IPS-20b (cell line): ENCODE data around the gene SORCS3.

Source experiments
- H3K27ac ChIP-seq: one replicate; pipeline ENCODE4 v1.5.1; 2013; ENCODE audit warnings: low read length
- H3K27me3 ChIP-seq: 2 replicates; pipeline ENCODE4 v1.6.1; 2013; ENCODE audit warnings: mild to moderate bottlenecking, low read length, inconsistent platforms; ENCODE audit not compliant: insufficient read depth
- H3K36me3 ChIP-seq: 2 replicates; pipeline ENCODE4 v1.6.1; 2013; ENCODE audit warnings: low read depth, mild to moderate bottlenecking, inconsistent platforms, low read length, moderate library complexity; ENCODE audit not compliant: insufficient read depth
- H3K4me1 ChIP-seq: 2 replicates; pipeline ENCODE4 v1.6.1; 2013; ENCODE audit warnings: mild to moderate bottlenecking, control low read depth, inconsistent platforms, low read length, moderate library complexity; ENCODE audit not compliant: insufficient read depth
- H3K4me3 ChIP-seq: 2 replicates; pipeline ENCODE4 v1.5.1; 2013; ENCODE audit warnings: mild to moderate bottlenecking, low read length, inconsistent platforms
- H3K9ac ChIP-seq: 2 replicates; pipeline ENCODE4 v1.6.1; 2013; ENCODE audit warnings: low read depth, mild to moderate bottlenecking, inconsistent platforms, low read length, moderate library complexity
- H3K9me3 ChIP-seq: 2 replicates; pipeline ENCODE4 v1.6.1; 2013; ENCODE audit warnings: mild to moderate bottlenecking, low read depth, low read length, inconsistent platforms; ENCODE audit not compliant: insufficient read depth

The SORCS3 gene

GRCh38 chr10:104780946-104781595, 140.0 kb downstream of the SORCS3 start:
- Histone ChIP-seq H3K9ac (no peak overlapping the region), H3K4me1 (no peaks in the 10 kb centered on the region), H3K4me3 (no peak overlapping the region), H3K27me3 (no peaks in the 10 kb centered on the region), H3K36me3 (no peaks in the 10 kb centered on the region), H3K9me3 (no peaks in the 10 kb centered on the region), H3K27ac (no peak overlapping the region)

- Histone ChIP-seq H3K9me3 (no peaks in the 10 kb centered on the region), H3K4me3 (no peak overlapping the region), H3K27ac (no peak overlapping the region), H3K9ac (no peak overlapping the region), H3K4me1 (no peaks in the 10 kb centered on the region), H3K36me3 (no peaks in the 10 kb centered on the region), H3K27me3 (no peaks in the 10 kb centered on the region)
Measured at GRCh38 chr10:104784452-104784851, 143.4 kb downstream of the SORCS3 start.

DNA sequence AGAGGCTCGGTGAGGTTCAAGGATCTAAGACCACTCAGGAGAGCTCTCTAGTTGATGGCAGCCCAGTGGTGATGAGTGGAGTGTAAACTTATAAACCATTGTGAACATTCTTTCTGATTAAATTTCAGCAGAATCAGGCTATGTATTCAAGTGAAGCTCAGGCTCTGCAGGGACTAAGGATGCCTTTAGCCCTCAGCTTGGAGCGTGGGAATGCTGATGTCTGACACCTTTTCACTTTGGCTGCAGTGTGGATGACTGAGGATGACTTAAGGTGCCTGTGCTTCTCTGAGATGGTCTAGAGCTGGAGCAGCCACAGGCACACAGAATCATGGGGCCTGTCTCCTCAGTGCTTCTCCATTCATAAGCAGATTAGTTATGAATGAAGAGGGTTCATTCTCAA, 150.4 kb downstream of the SORCS3 start:
- Histone ChIP-seq H3K4me3 (no peak overlapping the region), H3K4me1 (no peaks in the 10 kb centered on the region), H3K9me3 (no peaks in the 10 kb centered on the region), H3K9ac (no peak overlapping the region), H3K27me3 (no peaks in the 10 kb centered on the region), H3K36me3 (no peaks in the 10 kb centered on the region), H3K27ac (no peak overlapping the region)

- no peaks in the 10 kb centered on the region for H3K9me3 ChIP-seq
- no peaks in the 10 kb centered on the region for H3K27me3 ChIP-seq
- no peak overlapping the region for H3K9ac ChIP-seq
- H3K4me3 ChIP-seq = no peak overlapping the region
- no peaks in the 10 kb centered on the region for H3K36me3 ChIP-seq
- H3K4me1 ChIP-seq = no peaks in the 10 kb centered on the region
- no peak overlapping the region for H3K27ac ChIP-seq
Measured at GRCh38 chr10:104795411-104795810, 154.3 kb downstream of the SORCS3 start.

DNA sequence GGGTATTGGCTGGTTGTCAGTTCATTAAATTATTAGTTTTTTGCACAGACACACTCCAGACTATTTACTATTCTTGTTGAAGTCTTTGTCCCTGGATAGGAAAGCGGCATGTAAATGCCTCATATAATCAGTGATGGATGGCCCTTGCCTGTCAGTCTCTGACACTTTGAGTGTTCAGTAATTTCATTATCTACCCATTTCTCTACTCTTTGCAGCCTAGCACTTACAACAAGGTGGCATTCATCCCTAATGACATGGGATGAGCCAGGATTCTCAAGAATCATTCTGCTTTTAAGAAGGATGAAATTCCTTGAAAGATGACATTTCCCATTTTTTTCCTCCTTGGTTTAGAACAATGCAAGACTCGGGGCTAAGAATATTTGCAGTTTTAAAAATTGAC, 155.7 kb downstream of the SORCS3 start:
- Histone ChIP-seq H3K27me3 (no peaks in the 10 kb centered on the region), H3K4me1 (peaks cover 4% of the 10 kb centered on the region; the same call in 1 of the 2 replicates), H3K4me3 (no peak overlapping the region), H3K9ac (no peak overlapping the region), H3K27ac (no peak overlapping the region), H3K36me3 (no peaks in the 10 kb centered on the region), H3K9me3 (no peaks in the 10 kb centered on the region)

- H3K9ac ChIP-seq = no peak overlapping the region
- no peak overlapping the region for H3K27ac ChIP-seq
- no peaks in the 10 kb centered on the region for H3K27me3 ChIP-seq
- no peak overlapping the region for H3K4me3 ChIP-seq
- H3K4me1 ChIP-seq = peaks cover 4% of the 10 kb centered on the region; the same call in 1 of the 2 replicates
- no peaks in the 10 kb centered on the region for H3K36me3 ChIP-seq
- no peaks in the 10 kb centered on the region for H3K9me3 ChIP-seq
Measured at GRCh38 chr10:104802941-104803340, 161.9 kb downstream of the SORCS3 start.

DNA sequence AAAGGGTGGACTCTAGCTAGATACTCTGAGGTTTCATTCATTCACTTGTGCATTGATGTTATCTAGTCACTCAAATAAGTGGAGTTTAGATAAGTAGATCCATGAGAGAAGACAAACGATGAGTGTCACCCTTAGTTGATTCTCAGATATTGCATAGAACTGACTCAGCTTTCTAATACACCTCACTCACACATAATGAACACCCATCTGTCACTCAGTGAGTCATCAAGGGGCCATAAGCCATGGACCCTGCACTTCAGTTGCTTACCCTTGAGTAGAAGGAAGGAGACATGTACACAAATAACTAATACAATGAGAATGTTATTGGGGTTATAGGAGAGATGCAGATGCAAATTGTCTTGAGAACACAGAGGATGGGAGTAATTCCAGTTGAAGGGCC, 163.8 kb downstream of the SORCS3 start:
- H3K27me3 ChIP-seq = no peaks in the 10 kb centered on the region
- no peak overlapping the region for H3K4me3 ChIP-seq
- no peaks in the 10 kb centered on the region for H3K9me3 ChIP-seq
- H3K27ac ChIP-seq = no peak overlapping the region
- H3K36me3 ChIP-seq = no peaks in the 10 kb centered on the region
- peaks cover 9% of the 10 kb centered on the region for H3K4me1 ChIP-seq
- H3K9ac ChIP-seq = no peak overlapping the region

- H3K9me3 ChIP-seq = no peaks in the 10 kb centered on the region
- H3K4me3 ChIP-seq = no peak overlapping the region
- peaks cover 9% of the 10 kb centered on the region for H3K4me1 ChIP-seq
- H3K9ac ChIP-seq = no peak overlapping the region
- no peaks in the 10 kb centered on the region for H3K36me3 ChIP-seq
- H3K27ac ChIP-seq = no peak overlapping the region
- no peaks in the 10 kb centered on the region for H3K27me3 ChIP-seq
Measured at GRCh38 chr10:104806801-104807200, 165.7 kb downstream of the SORCS3 start.

- Histone ChIP-seq H3K36me3 (no peaks in the 10 kb centered on the region), H3K27ac (no peak overlapping the region), H3K9ac (no peak overlapping the region)
Measured at GRCh38 chr10:104807581-104808310, 166.7 kb downstream of the SORCS3 start.

DNA sequence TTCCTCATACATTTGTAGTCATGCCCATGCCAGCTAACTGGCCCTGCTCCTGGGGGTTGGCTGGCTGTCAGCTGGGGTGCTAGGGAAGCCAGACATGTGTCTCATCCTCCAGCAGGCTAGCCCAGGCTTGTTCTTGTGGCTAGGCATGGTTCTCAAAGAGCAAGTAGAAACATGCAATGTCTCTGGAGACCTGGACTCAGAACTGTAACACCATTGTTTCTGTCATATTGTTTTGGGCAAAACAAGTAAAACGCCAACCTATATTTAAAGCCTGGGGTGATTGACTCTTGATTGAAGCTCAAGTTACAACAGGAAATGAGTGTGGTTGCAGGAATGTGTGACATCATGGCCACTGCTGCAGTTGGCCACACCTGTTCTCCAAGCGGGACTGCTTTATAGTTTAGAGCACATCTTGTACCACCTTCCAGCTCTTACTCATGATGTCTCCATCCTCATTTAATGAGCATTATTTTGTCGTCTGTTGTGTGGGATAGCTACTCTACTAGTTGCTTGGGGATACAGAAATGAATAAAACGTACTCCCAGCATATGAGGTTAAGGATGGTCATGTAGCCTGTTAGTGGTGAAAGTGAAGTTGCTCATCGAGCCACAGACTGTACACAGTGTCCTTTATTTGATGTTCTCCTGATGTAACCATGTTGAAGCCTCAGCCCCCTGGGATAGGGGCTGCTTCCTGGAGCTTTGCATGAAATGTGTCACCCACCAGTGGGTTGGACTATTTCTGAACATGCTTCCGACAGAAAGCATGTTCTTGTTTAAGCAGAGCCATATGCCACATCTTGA, 168.4 kb downstream of the SORCS3 start:
- Histone ChIP-seq H3K36me3 (no peaks in the 10 kb centered on the region), H3K4me3 (no peak overlapping the region), H3K9me3 (no peaks in the 10 kb centered on the region), H3K4me1 (peaks cover 9% of the 10 kb centered on the region), H3K9ac (no peak overlapping the region), H3K27ac (no peak overlapping the region), H3K27me3 (no peaks in the 10 kb centered on the region)

More at GRCh38 chr10:104807581-104808310, 166.7 kb downstream of the SORCS3 start:
- Histone ChIP-seq H3K4me1 (peaks cover 9% of the 10 kb centered on the region), H3K9me3 (no peaks in the 10 kb centered on the region), H3K27me3 (no peaks in the 10 kb centered on the region), H3K4me3 (no peak overlapping the region)

DNA sequence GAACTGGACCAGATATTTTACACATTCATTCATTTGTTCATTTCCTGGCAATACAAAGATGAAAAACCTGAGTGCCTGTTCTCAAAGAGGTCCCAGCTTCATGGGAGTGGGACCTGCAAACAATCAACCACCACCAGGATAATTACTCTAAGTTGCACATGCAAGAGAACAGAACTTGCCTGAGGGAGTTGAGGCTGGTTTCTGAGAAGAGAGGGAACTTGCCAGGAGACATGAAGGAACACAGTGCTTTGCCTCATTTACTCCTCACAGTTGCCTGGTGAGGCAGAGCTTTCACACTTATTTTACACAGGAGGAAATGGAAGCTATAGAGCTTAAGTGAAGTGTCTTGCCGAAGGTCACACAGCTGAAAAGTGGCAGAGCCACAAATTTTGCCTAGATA, 170.1 kb downstream of the SORCS3 start:
- no peak overlapping the region for H3K9ac ChIP-seq

More for the DNA sequence above, 170.1 kb downstream of the SORCS3 start:
- Histone ChIP-seq H3K27me3 (no peaks in the 10 kb centered on the region), H3K9me3 (no peaks in the 10 kb centered on the region), H3K27ac (no peak overlapping the region), H3K4me1 (peaks cover 9% of the 10 kb centered on the region), H3K4me3 (no peak overlapping the region), H3K36me3 (no peaks in the 10 kb centered on the region)
